ENCODE results near the gene NR1H4. TPM values are rescaled to one million over a fixed set of nuclear protein-coding genes. Genes with fewer than 3 reads are reported as not detected.

The NR1H4 gene
- total and polyA plus RNA-seq, 2 of the 13 experiments (the other 11 are each of a cell fraction or from before 2014, with no cell fraction given) = 27.3 to 114 TPM

GRCh38 chr12:100445081-100445481, 28.6 kb upstream of the NR1H4 start (continued):
- TF ChIP-seq THAP9 (CRISPR knock-in tag; IDR thresholded peaks at IDR 0.05; ENCODE audit: borderline replicate concordance) (no peak), NCOR1 (IDR thresholded peaks at IDR 0.05; ENCODE audit: borderline replicate concordance, low read length) (no peak), LRRFIP1 (CRISPR knock-in tag; conservative IDR thresholded peaks at IDR 0.05) (no peak), DNMT1 (CRISPR knock-in tag; IDR thresholded peaks at IDR 0.05) (no peak), EEA1 (CRISPR knock-in tag; IDR thresholded peaks at IDR 0.05; ENCODE audit: borderline replicate concordance) (no peak), ZNF629 (CRISPR knock-in tag; conservative IDR thresholded peaks at IDR 0.05) (peak; percentile 52; the same call in 1 of the 2 replicates), ZNF180 (CRISPR knock-in tag; IDR thresholded peaks at IDR 0.05; ENCODE audit: borderline replicate concordance, low read depth) (no peak), HMGXB4 (CRISPR knock-in tag; IDR thresholded peaks at IDR 0.05; ENCODE audit: borderline replicate concordance in 1 of 2, low read depth in 1 of 2) (no peak), RFXAP (CRISPR knock-in tag; IDR thresholded peaks at IDR 0.05; ENCODE audit: borderline replicate concordance) (no peak), ZMAT5 (CRISPR knock-in tag; IDR thresholded peaks at IDR 0.05; ENCODE audit: borderline replicate concordance, low read depth) (no peak), DPF2 (CRISPR knock-in tag; IDR thresholded peaks at IDR 0.05; ENCODE audit: borderline replicate concordance, low read depth) (no peak), MBNL3 (CRISPR knock-in tag; conservative IDR thresholded peaks at IDR 0.05) (no peak), HES4 (CRISPR knock-in tag; IDR thresholded peaks at IDR 0.05; ENCODE audit: borderline replicate concordance) (no peak), ARID3A (IDR thresholded peaks at IDR 0.05; ENCODE audit: low read depth, low read length) (no peak), ZNF503 (CRISPR knock-in tag; IDR thresholded peaks at IDR 0.05) (no peak), TFAP4 (IDR thresholded peaks at IDR 0.05; ENCODE audit: borderline replicate concordance, low read depth) (no peak)
